Suprapubic skin (tissue), 4 donors: ENCODE results near the gene SOX21. TPM values are rescaled to one million over a fixed set of nuclear protein-coding genes. Genes with fewer than 3 reads are reported as not detected.
A peak's percentile ranks its signal among the peaks of the same experiment; 100 is the strongest.

Source experiments
- DNase-seq, 2 donors: peaks; one replicate each; pipeline ENCODE4 v3.0.0-alpha.2; 2019; ENCODE audit warnings: low spot score in 2 of 2
- H3K27ac ChIP-seq: fragments of 200-600 bp; sonication (generic); one replicate; pipeline ENCODE4 v1.5.1; 2019
- H3K27me3 ChIP-seq: fragments of 200-600 bp; sonication (generic); one replicate; pipeline ENCODE4 v1.5.1; 2019
- H3K36me3 ChIP-seq: fragments of 200-600 bp; sonication (generic); one replicate; pipeline ENCODE4 v1.5.1; 2019
- H3K4me1 ChIP-seq: fragments of 200-600 bp; sonication (generic); one replicate; pipeline ENCODE4 v1.5.1; 2019
- H3K4me3 ChIP-seq: fragments of 200-600 bp; sonication (generic); one replicate; pipeline ENCODE4 v1.5.1; 2019; ENCODE audit warnings: mild to moderate bottlenecking
- H3K9me3 ChIP-seq: fragments of 200-600 bp; sonication (generic); one replicate; pipeline ENCODE4 v1.5.1; 2019
- CTCF ChIP-seq, 2 donors: fragments of 200-600 bp in 1 of 2; fragments of 450-650 bp in 1 of 2; sonication (generic) in 1 of 2; IDR thresholded peaks; one replicate each; pipeline ENCODE4 v1.5.1; 2016 to 2019; ENCODE audit warnings: antibody characterized with exemption in 2 of 2, mild to moderate bottlenecking in 1 of 2, moderate library complexity in 1 of 2
- EP300 ChIP-seq: sonication (generic); formaldehyde crosslinking; IDR thresholded peaks from one replicate; pipeline ENCODE4 v1.6.1; 2017; ENCODE audit warnings: antibody characterized with exemption
- POLR2A ChIP-seq, 2 donors: fragments of 450-650 bp; IDR thresholded peaks; one replicate each; pipeline ENCODE4 v1.6.1; 2017; ENCODE audit warnings: antibody characterized with exemption in 2 of 2, mild to moderate bottlenecking in 2 of 2, moderate library complexity in 2 of 2
- POLR2AphosphoS5 ChIP-seq, 3 donors: sonication (generic); formaldehyde crosslinking; IDR thresholded peaks; one replicate each; pipeline ENCODE4 v1.6.1; 2017; ENCODE audit warnings: antibody characterized with exemption in 3 of 3
- WGBS: methylation state at CpG from one replicate; pipeline ENCODE4 v1.1.5; 2018; 5-methylcytosine and 5-hydroxymethylcytosine counted together
- total RNA-seq, 4 donors: library from RNA; depleted of rRNA; stranded (reverse); fragments of >200 nt; gene quantifications; one replicate each; pipeline ENCODE4 v1.1.0, GENCODE V29; 2016

SOX21 gene
- total RNA-seq, 4 donors from 2014 or later, result 9.8 to 25.1 (median 17.3) TPM

GRCh38 chr13:94704377-94705080 lies 7.8 kb downstream of the SOX21 start:
- no peak overlapping the region for H3K4me3 ChIP-seq
- 43% methylated on average over 23 of the region's 24 CpGs for WGBS
- H3K9me3 ChIP-seq, result no peaks in the 10 kb centered on the region
- no peaks in the 10 kb centered on the region for H3K36me3 ChIP-seq
- peaks cover 18% of the 10 kb centered on the region for H3K4me1 ChIP-seq
- H3K27ac ChIP-seq, result no peak overlapping the region
- DNase-seq, result no peak
- H3K27me3 ChIP-seq, result peaks cover 100% of the 10 kb centered on the region
- no peak for TF ChIP-seq CTCF (IDR thresholded peaks at IDR 0.05)
- TF ChIP-seq POLR2A (IDR thresholded peaks at IDR 0.05), result no peak
- TF ChIP-seq EP300, result no peak
- no peak for TF ChIP-seq POLR2AphosphoS5 (IDR thresholded peaks at IDR 0.05)

GRCh38 chr13:94703721-94704314 lies 8.5 kb downstream of the SOX21 start:
- TF ChIP-seq POLR2A (IDR thresholded peaks at IDR 0.05) (no peak), POLR2AphosphoS5 (IDR thresholded peaks at IDR 0.05) (no peak), CTCF (IDR thresholded peaks at IDR 0.05) (no peak), EP300 (no peak)
- no peak overlapping the region for H3K27ac ChIP-seq
- peaks cover 18% of the 10 kb centered on the region for H3K4me1 ChIP-seq
- no peaks in the 10 kb centered on the region for H3K36me3 ChIP-seq
- H3K9me3 ChIP-seq, result no peaks in the 10 kb centered on the region
- no peak for DNase-seq
- WGBS, result 26% methylated on average over 24 of the region's 26 CpGs
- H3K27me3 ChIP-seq, result peaks cover 100% of the 10 kb centered on the region
- peak overlapping the region; percentile 15 for H3K4me3 ChIP-seq

GRCh38 chr13:94703271-94703670 lies 9.1 kb downstream of the SOX21 start:
- H3K9me3 ChIP-seq, result no peaks in the 10 kb centered on the region
- H3K4me1 ChIP-seq, result peaks cover 17% of the 10 kb centered on the region
- H3K36me3 ChIP-seq, result no peaks in the 10 kb centered on the region
- H3K27me3 ChIP-seq, result peaks cover 100% of the 10 kb centered on the region
- H3K4me3 ChIP-seq, result peak overlapping the region; percentile 15
- DNase-seq, result no peak
- TF ChIP-seq POLR2A (IDR thresholded peaks at IDR 0.05) (no peak), CTCF (IDR thresholded peaks at IDR 0.05) (no peak), EP300 (no peak), POLR2AphosphoS5 (IDR thresholded peaks at IDR 0.05) (no peak)
- 5% methylated on average over 17 of the region's 17 CpGs for WGBS
- no peak overlapping the region for H3K27ac ChIP-seq

- no peak for DNase-seq
Observed at GRCh38 chr13:94702181-94703041, 9.9 kb downstream of the SOX21 start.

More at GRCh38 chr13:94702181-94703041, 9.9 kb downstream of the SOX21 start:
- Histone ChIP-seq H3K4me1 (peaks cover 8% of the 10 kb centered on the region), H3K27ac (no peak overlapping the region), H3K27me3 (peaks cover 98% of the 10 kb centered on the region), H3K36me3 (no peaks in the 10 kb centered on the region), H3K9me3 (no peaks in the 10 kb centered on the region), H3K4me3 (peak overlapping the region; percentile 7)
- TF ChIP-seq POLR2A (IDR thresholded peaks at IDR 0.05), result no peak
- TF ChIP-seq EP300, result no peak
- TF ChIP-seq POLR2AphosphoS5 (IDR thresholded peaks at IDR 0.05), result no peak
- TF ChIP-seq CTCF (IDR thresholded peaks at IDR 0.05), result no peak
- WGBS, result 38% methylated on average over 49 of the region's 60 CpGs
